IPS-18a (cell line): ENCODE measurements around the gene CCDC174.

Source experiments
- H3K27ac ChIP-seq: one replicate; pipeline ENCODE4 v1.5.1; 2013; ENCODE audit warnings: low read length
- H3K27me3 ChIP-seq: one replicate; pipeline ENCODE4 v1.6.1; 2013; ENCODE audit warnings: mild to moderate bottlenecking, low read length; ENCODE audit not compliant: control insufficient read depth, insufficient read depth
- H3K36me3 ChIP-seq: one replicate; pipeline ENCODE4 v1.6.1; 2013; ENCODE audit warnings: low read depth, low read length; ENCODE audit not compliant: control insufficient read depth
- H3K4me1 ChIP-seq: one replicate; pipeline ENCODE4 v1.6.1; 2013; ENCODE audit warnings: low read depth, low read length; ENCODE audit not compliant: control insufficient read depth
- H3K4me3 ChIP-seq: one replicate; pipeline ENCODE4 v1.5.1; 2013; ENCODE audit warnings: low read length
- H3K9ac ChIP-seq: one replicate; pipeline ENCODE4 v1.6.1; 2013; ENCODE audit warnings: mild to moderate bottlenecking, low read length, moderate library complexity
- H3K9me3 ChIP-seq: one replicate; pipeline ENCODE4 v1.6.1; 2013; ENCODE audit warnings: low read depth, low read length; ENCODE audit not compliant: control insufficient read depth

CCDC174 gene

DNA sequence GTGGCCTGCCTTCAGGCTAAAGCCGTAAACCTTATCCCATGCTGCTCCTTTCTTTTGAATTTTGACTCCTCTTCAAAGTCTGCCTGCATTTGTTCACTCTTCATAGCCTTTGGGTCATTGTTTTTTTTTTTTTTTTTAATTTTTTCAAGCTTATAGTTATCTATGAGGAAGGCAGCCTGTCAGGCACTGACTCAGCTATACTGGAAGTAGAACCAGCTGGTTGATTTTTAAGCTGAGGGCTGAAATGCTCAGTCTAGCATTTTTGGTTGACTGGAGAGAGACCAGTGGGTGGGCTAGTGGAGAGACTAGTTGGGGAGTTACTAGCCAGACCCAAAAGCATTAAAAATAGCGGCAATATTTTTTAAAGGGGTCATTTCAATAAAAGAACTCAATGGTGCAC is 67.4 kb downstream of the CCDC174 start:
- H3K27me3 ChIP-seq = no peaks in the 10 kb centered on the region
- no peaks in the 10 kb centered on the region for H3K4me1 ChIP-seq
- no peak overlapping the region for H3K9ac ChIP-seq
- no peak overlapping the region for H3K27ac ChIP-seq
- H3K4me3 ChIP-seq = no peak overlapping the region
- H3K36me3 ChIP-seq = no peaks in the 10 kb centered on the region
- H3K9me3 ChIP-seq = no peaks in the 10 kb centered on the region

DNA sequence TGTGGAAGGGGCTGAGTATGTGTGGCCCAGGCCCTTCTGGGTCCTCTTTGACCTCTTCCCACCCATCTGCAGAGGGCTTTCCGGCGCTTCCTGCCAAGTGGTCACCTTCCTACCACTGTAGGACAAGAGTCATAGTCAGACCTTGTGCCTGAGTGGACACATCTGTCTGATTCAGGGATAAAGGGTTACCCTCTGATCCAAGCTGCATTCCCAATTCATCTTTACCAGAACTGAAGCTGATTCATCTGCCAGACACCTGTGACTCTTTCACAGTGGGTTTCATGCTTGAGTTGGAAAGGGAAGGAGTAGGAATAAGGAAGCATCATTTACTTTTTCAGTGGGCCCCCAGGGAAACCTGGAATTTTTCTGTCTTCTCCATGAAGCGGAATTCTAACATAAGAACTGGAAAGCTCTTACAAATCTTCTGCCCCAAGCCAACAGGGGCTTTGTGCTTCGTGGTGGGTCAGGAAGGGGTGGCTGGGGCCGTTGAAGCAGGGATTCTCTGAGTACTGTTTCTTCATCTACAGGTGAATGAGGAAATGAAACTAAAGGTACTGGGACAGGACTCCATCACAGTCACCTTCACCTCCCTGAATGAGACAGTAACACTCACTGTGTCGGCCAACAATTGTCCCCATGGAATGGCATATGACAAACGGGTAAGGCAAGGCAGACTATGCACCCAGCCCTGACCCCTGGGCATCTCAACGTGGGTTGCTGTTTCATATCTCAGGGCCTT is 69.7 kb downstream of the CCDC174 start:
- no peaks in the 10 kb centered on the region for H3K4me1 ChIP-seq
- H3K9ac ChIP-seq = no peak overlapping the region
- no peaks in the 10 kb centered on the region for H3K9me3 ChIP-seq
- no peaks in the 10 kb centered on the region for H3K27me3 ChIP-seq
- no peaks in the 10 kb centered on the region for H3K36me3 ChIP-seq
- H3K27ac ChIP-seq = no peak overlapping the region
- no peak overlapping the region for H3K4me3 ChIP-seq
